HG02973 (cell line): ENCODE results near the gene OTUD3.

Experiments
- ATAC-seq: cut with Tn5 transposase; IDR thresholded peaks from one replicate; pipeline ENCODE4 v1.9.1; 2021; ENCODE audit warnings: moderate library complexity; ENCODE audit not compliant: unreplicated experiment

The OTUD3 gene

GRCh38 chr1:19945914-19946313, 63.7 kb downstream of the OTUD3 start:
- ATAC-seq, result no peak

GRCh38 chr1:19946331-19946751, 64.1 kb downstream of the OTUD3 start:
- no peak for ATAC-seq

GRCh38 chr1:19946971-19947370, 64.8 kb downstream of the OTUD3 start:
- ATAC-seq, result no peak

GRCh38 chr1:19949016-19949415, 66.8 kb downstream of the OTUD3 start:
- no peak for ATAC-seq

GRCh38 chr1:19954059-19954458, 71.9 kb downstream of the OTUD3 start:
- no peak for ATAC-seq

GRCh38 chr1:19955534-19956170, 73.5 kb downstream of the OTUD3 start:
- ATAC-seq, result no peak

- ATAC-seq, result no peak
Observed at GRCh38 chr1:19957779-19958178, 75.6 kb downstream of the OTUD3 start.

GRCh38 chr1:19960591-19960990, 78.4 kb downstream of the OTUD3 start:
- no peak for ATAC-seq
